HG02852 (cell line): ENCODE results near the gene GTF2IRD1.
"Not testable (repeated sequence)": the region's sequence is repeated elsewhere in the genome, so short reads cannot be mapped to it uniquely, and the experiment has no call there.

Source experiments
- ATAC-seq: cut with Tn5 transposase; IDR thresholded peaks from one replicate; pipeline ENCODE4 v1.9.1; 2021; ENCODE audit warnings: mild to moderate bottlenecking, moderate library complexity; ENCODE audit not compliant: unreplicated experiment

The GTF2IRD1 gene

GRCh38 chr7:74511345-74511744 is 57.6 kb downstream of the GTF2IRD1 start:
- no peak for ATAC-seq

- no peak for ATAC-seq
Measured at GRCh38 chr7:74512762-74513161, 59.1 kb downstream of the GTF2IRD1 start.

GRCh38 chr7:74514131-74514591 is 60.5 kb downstream of the GTF2IRD1 start:
- no peak for ATAC-seq

GRCh38 chr7:74515276-74515675 is 61.6 kb downstream of the GTF2IRD1 start:
- no peak for ATAC-seq

GRCh38 chr7:74516214-74516613 is 62.5 kb downstream of the GTF2IRD1 start:
- ATAC-seq = no peak

GRCh38 chr7:74518041-74518440 is 64.3 kb downstream of the GTF2IRD1 start:
- ATAC-seq = no peak

- ATAC-seq = no peak
Measured at GRCh38 chr7:74518654-74519053, 64.9 kb downstream of the GTF2IRD1 start.

GRCh38 chr7:74519395-74519794 is 65.7 kb downstream of the GTF2IRD1 start:
- ATAC-seq = no peak

GRCh38 chr7:74521855-74522254 is 68.1 kb downstream of the GTF2IRD1 start:
- no peak for ATAC-seq

GRCh38 chr7:74522281-74522905 is 68.7 kb downstream of the GTF2IRD1 start:
- ATAC-seq = no peak

GRCh38 chr7:74523015-74523414 is 69.3 kb downstream of the GTF2IRD1 start:
- no peak for ATAC-seq

GRCh38 chr7:74525140-74525539 is 71.4 kb downstream of the GTF2IRD1 start:
- ATAC-seq = no peak

- ATAC-seq = no peak
Measured at GRCh38 chr7:74525881-74526280, 72.2 kb downstream of the GTF2IRD1 start.

- ATAC-seq = no peak
Measured at GRCh38 chr7:74526780-74527179, 73.1 kb downstream of the GTF2IRD1 start.

- no peak for ATAC-seq
Measured at GRCh38 chr7:74527842-74528241, 74.1 kb downstream of the GTF2IRD1 start.

- not testable (repeated sequence) for ATAC-seq
Measured at GRCh38 chr7:74528773-74529172, 75.1 kb downstream of the GTF2IRD1 start.

GRCh38 chr7:74535951-74536356 is 82.2 kb downstream of the GTF2IRD1 start:
- ATAC-seq = no peak

GRCh38 chr7:74541937-74542336 is 88.2 kb downstream of the GTF2IRD1 start:
- not testable (repeated sequence) for ATAC-seq

- no peak for ATAC-seq
Measured at GRCh38 chr7:74542558-74543117, 88.9 kb downstream of the GTF2IRD1 start.

GRCh38 chr7:74544706-74545469 is 91.2 kb downstream of the GTF2IRD1 start:
- no peak for ATAC-seq

- ATAC-seq = no peak
Measured at GRCh38 chr7:74545921-74546320, 92.2 kb downstream of the GTF2IRD1 start.

- ATAC-seq = not testable (repeated sequence)
Measured at GRCh38 chr7:74553596-74554012, 99.9 kb downstream of the GTF2IRD1 start.
